Ovary (tissue), 3 donors: ENCODE data around the gene NOL11.

Experiments
- EP300 ChIP-seq: sonication (generic); formaldehyde crosslinking; IDR thresholded peaks from one replicate; pipeline ENCODE4 v1.6.1; 2017; ENCODE audit warnings: antibody characterized with exemption
- POLR2A ChIP-seq: fragments of 450-650 bp; IDR thresholded peaks from one replicate; pipeline ENCODE4 v1.6.1; 2017; ENCODE audit warnings: antibody characterized with exemption, mild to moderate bottlenecking, moderate library complexity
- TF ChIP-seq, protein P1 (sequence below), 3 donors: fragments of 450-650 bp in 2 of 3; fragments of 200-600 bp in 1 of 3; IDR thresholded peaks; one replicate each; pipeline versions ENCODE4 v1.5.1 to v1.8.0; 2016 to 2022; ENCODE audit warnings: antibody characterized with exemption in 3 of 3, mild to moderate bottlenecking in 1 of 3
- donor health status: DM: no; HTN: no; CAD: no.

DNA sequence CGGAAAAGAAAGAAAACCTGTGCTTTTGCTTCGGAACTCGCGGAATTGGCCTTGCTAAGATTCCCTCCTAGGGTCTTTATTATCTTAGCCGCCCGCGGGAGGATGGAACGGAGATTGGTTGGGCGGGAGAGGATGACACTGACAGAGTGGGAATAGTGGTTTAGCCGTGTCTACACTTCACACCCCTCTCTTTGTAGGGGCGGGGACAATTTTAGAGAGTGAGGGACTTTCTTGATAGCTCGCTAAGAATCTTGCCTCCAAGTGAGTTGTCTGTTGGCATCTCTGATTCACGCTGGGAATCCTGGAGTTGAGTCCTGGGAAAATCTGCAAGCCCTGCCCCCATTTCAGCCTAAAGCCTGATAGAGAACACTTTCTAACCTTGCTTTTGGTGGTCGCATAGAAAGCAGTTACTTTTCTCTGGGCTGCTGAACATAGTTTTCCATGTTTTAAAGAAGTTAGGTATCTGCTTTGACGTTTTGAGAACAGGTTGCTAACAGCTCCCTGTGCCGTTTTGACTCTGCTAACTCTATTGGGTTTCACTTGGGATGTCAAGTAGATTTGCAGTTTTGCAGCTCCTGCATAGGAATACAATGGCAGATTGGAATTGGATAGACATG lies 697 bp downstream of the NOL11 start:
- TF ChIP-seq, protein P1, sequence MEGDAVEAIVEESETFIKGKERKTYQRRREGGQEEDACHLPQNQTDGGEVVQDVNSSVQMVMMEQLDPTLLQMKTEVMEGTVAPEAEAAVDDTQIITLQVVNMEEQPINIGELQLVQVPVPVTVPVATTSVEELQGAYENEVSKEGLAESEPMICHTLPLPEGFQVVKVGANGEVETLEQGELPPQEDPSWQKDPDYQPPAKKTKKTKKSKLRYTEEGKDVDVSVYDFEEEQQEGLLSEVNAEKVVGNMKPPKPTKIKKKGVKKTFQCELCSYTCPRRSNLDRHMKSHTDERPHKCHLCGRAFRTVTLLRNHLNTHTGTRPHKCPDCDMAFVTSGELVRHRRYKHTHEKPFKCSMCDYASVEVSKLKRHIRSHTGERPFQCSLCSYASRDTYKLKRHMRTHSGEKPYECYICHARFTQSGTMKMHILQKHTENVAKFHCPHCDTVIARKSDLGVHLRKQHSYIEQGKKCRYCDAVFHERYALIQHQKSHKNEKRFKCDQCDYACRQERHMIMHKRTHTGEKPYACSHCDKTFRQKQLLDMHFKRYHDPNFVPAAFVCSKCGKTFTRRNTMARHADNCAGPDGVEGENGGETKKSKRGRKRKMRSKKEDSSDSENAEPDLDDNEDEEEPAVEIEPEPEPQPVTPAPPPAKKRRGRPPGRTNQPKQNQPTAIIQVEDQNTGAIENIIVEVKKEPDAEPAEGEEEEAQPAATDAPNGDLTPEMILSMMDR (IDR thresholded peaks at IDR 0.05), result no peak
- TF ChIP-seq EP300, result no peak
- no peak for TF ChIP-seq POLR2A
